Endothelial cell of umbilical vein (primary cell): ENCODE results near the gene FBXL17. TPM values are rescaled to one million over a fixed set of nuclear protein-coding genes. Genes with fewer than 3 reads are reported as not detected.
A peak's percentile ranks its signal among the peaks of the same experiment; 100 is the strongest.

Experiments used
- BruUV-seq: library from RNA; stranded (reverse); fragments of 400-500 nt; replicated peaks from 2 replicates; lab custom pipeline; 2021; lab: Mats Ljungman, UMichigan
- CTCF ChIA-PET: fragments of 300-600, 350-600 bp; sonication (Branson Sonifier 250); formaldehyde crosslinking; loops from one replicate; lab custom pipeline; 2021; ENCODE audit warnings: antibody characterized with exemption, inconsistent platforms; lab: Charles Lee
- POLR2A ChIA-PET: fragments of 300-600, 350-600 bp; sonication (Branson Sonifier 250); formaldehyde crosslinking; loops from one replicate; lab custom pipeline; 2021; ENCODE audit warnings: antibody characterized with exemption, inconsistent platforms; lab: Charles Lee
- DNase-seq: peaks from one replicate; pipeline ENCODE4 v3.0.0-alpha.2; 2011; ENCODE audit warnings: low read depth, low spot score
- FAIRE-seq: peaks from 2 replicates; lab custom pipeline; 2011; peaks lifted over from hg19 to GRCh38; lab: Jason Lieb, UNC
- H2AFZ ChIP-seq: 2 replicates; pipeline ENCODE4 v1.6.0; 2012; ENCODE audit warnings: low read depth, low read length, control low read depth, inconsistent platforms
- H3K27ac ChIP-seq: 2 replicates; pipeline ENCODE4 v1.5.1; 2011; ENCODE audit warnings: low read depth, mild to moderate bottlenecking, control low read depth, low read length, moderate library complexity; ENCODE audit not compliant: insufficient read depth
- H3K27me3 ChIP-seq, 2 experiments: 2 replicates each; pipeline versions ENCODE4 v1.6.0 to v1.6.1; 2011; ENCODE audit warnings: low read length in 2 of 2, mixed read lengths in 1 of 2; ENCODE audit not compliant: control insufficient read depth in 2 of 2, insufficient read depth in 2 of 2
- H3K36me3 ChIP-seq, 2 experiments: 2 replicates in 1 of 2; 3 replicates in 1 of 2; pipeline ENCODE4 v1.5.1; 2011; ENCODE audit warnings: low read length in 2 of 2, mild to moderate bottlenecking in 1 of 2, moderate library complexity in 1 of 2; ENCODE audit not compliant: control insufficient read depth in 2 of 2, insufficient read depth in 2 of 2; ENCODE audit errors: extremely low read depth in 1 of 2
- H3K4me1 ChIP-seq: 3 replicates; pipeline ENCODE4 v1.5.1; 2011; ENCODE audit warnings: mild to moderate bottlenecking, low read length; ENCODE audit not compliant: control insufficient read depth, insufficient read depth; ENCODE audit errors: extremely low read depth
- H3K4me2 ChIP-seq: 2 replicates; pipeline ENCODE4 v1.6.1; 2011; ENCODE audit warnings: low read length, control low read depth, mixed read lengths; ENCODE audit not compliant: insufficient read depth
- H3K4me3 ChIP-seq, 3 experiments: fragments of 200-600 bp in 1 of 3; sonication (generic), shearing (Covaris generic) in 1 of 3; replicated peaks in 1 of 3; 2 replicates each; pipeline ENCODE4 v1.5.1; 2011 to 2016; ENCODE audit warnings: control low read depth in 3 of 3, low read length in 3 of 3, mild to moderate bottlenecking in 2 of 3, inconsistent platforms in 1 of 3, low read depth in 1 of 3, moderate library complexity in 1 of 3; ENCODE audit not compliant: insufficient read depth in 1 of 3
- H3K79me2 ChIP-seq: 2 replicates; pipeline ENCODE4 v1.6.0; 2012; ENCODE audit warnings: low read length, inconsistent platforms; ENCODE audit not compliant: control insufficient read depth, insufficient read depth
- H3K9ac ChIP-seq: replicated peaks from 2 replicates; pipeline ENCODE3; 2011; ENCODE audit warnings: low read length, control low read depth; ENCODE audit not compliant: insufficient read depth; ENCODE audit errors: extremely low read depth
- H3K9me1 ChIP-seq: replicated peaks from 3 replicates; pipeline ENCODE4 v1.6.0; 2011; ENCODE audit warnings: mild to moderate bottlenecking, low read length; ENCODE audit not compliant: control insufficient read depth, insufficient read depth; ENCODE audit errors: extremely low read depth
- H3K9me3 ChIP-seq: replicated peaks from 2 replicates; pipeline ENCODE4 v1.5.1; 2012; ENCODE audit warnings: low read length, inconsistent platforms; ENCODE audit not compliant: control insufficient read depth, insufficient read depth
- H4K20me1 ChIP-seq: replicated peaks from 2 replicates; pipeline ENCODE3; 2011; ENCODE audit warnings: mild to moderate bottlenecking, low read length; ENCODE audit not compliant: control insufficient read depth, insufficient read depth; ENCODE audit errors: extremely low read depth
- CTCF ChIP-seq, 2 donors: IDR thresholded peaks; 1 replicate in 1 of 2; 2 replicates in 1 of 2; pipeline ENCODE4 v1.5.1; 2011; ENCODE audit warnings: low read length in 2 of 2, mild to moderate bottlenecking in 2 of 2, moderate library complexity in 2 of 2, control low read depth in 1 of 2, inconsistent platforms in 1 of 2, low read depth in 1 of 2; ENCODE audit not compliant: insufficient read depth in 1 of 2; ENCODE audit errors: extremely low read depth in 1 of 2
- EZH2 ChIP-seq: IDR thresholded peaks from 2 replicates; pipeline ENCODE4 v1.6.1; 2012; ENCODE audit warnings: borderline replicate concordance, low read depth, mild to moderate bottlenecking, moderate library complexity, low read length, inconsistent platforms; ENCODE audit not compliant: severe bottlenecking
- FOS ChIP-seq: IDR thresholded peaks from 2 replicates; pipeline ENCODE4 v1.6.1; 2011; ENCODE audit warnings: mild to moderate bottlenecking, low read length, moderate library complexity, borderline replicate concordance; ENCODE audit not compliant: insufficient read depth
- GATA2 ChIP-seq: IDR thresholded peaks from 2 replicates; pipeline ENCODE4 v1.7.0; 2011; ENCODE audit warnings: low read depth, mild to moderate bottlenecking, moderate library complexity, mixed read lengths, low read length; ENCODE audit not compliant: insufficient read length, insufficient read depth
- MYC ChIP-seq: IDR thresholded peaks from one replicate; pipeline ENCODE4 v1.6.1; 2011; ENCODE audit warnings: mild to moderate bottlenecking, low read depth, low read length
- POLR2A ChIP-seq: IDR thresholded peaks from 2 replicates; pipeline ENCODE4 v1.6.1; 2012; ENCODE audit warnings: low read depth, mild to moderate bottlenecking, control low read depth, low read length
- POLR2AphosphoS5 ChIP-seq: IDR thresholded peaks from 2 replicates; pipeline ENCODE4 v1.6.1; 2012; ENCODE audit warnings: low read depth, mild to moderate bottlenecking, control low read depth, low read length, moderate library complexity; ENCODE audit not compliant: insufficient read depth
- dilution Hi-C: fragments of 300-500 bp; cut with MboI; formaldehyde crosslinking; loops from one replicate; pipeline ENCODE4 v1.15.0; 2019; ENCODE audit warnings: low sequenced_read_pairs; ENCODE audit not compliant: extremely low pct_ligation_motif_present
- intact Hi-C: fragments of 100-400 bp; cut with micrococcal nuclease; formaldehyde crosslinking; loops from one replicate; pipeline ENCODE4 v1.10.0; 2022
- polyA plus RNA-seq, 4 experiments: library from polyadenylated mRNA; depleted of rRNA in 3 of 4; stranded (reverse) in 3 of 4; unstranded in 1 of 4; fragments of >200 nt; gene quantifications; 2 replicates each; pipeline versions ENCODE4 v1.2.1 to v1.2.3, GENCODE V29; 2011 to 2012; ENCODE audit warnings: missing spikeins in 1 of 4
- total RNA-seq: library from RNA; stranded (reverse); gene quantifications from 2 replicates; pipeline ENCODE4 v1.2.3, GENCODE V29; 2021

The FBXL17 gene
- total and polyA plus RNA-seq, 2 donors (not counting 3 experiments of a cell fraction or from before 2014, with no cell fraction given): 2.7 to 8.8 TPM

GRCh38 chr5:108093186-108093585, 288.7 kb downstream of the FBXL17 start:
- Histone ChIP-seq H3K79me2 (no peaks in the 10 kb centered on the region), H4K20me1 (no peaks in the 10 kb centered on the region), H3K4me3 (no peak overlapping the region), H3K4me1 (no peaks in the 10 kb centered on the region), H3K9me1 (no peaks in the 10 kb centered on the region), H3K9ac (no peak overlapping the region), H3K27me3 (no peaks in the 10 kb centered on the region), H3K9me3 (no peaks in the 10 kb centered on the region), H2AFZ (no peak overlapping the region), H3K27ac (no peak overlapping the region), H3K36me3 (no peaks in the 10 kb centered on the region), H3K4me2 (no peak overlapping the region)
- FAIRE-seq (peak; percentile 69), DNase-seq (peak; percentile 31)
- ChIA-PET POLR2A (no interaction called here), CTCF (interaction anchor here (1.2 to 1.3 kb wide), 2 partner anchors 252 to 413 kb away, joined by 3 read pairs; no protein-coding TSS in a partner anchor)
- dilution Hi-C loops (no loop called here), intact Hi-C loops (no loop called here)
- TF ChIP-seq CTCF (IDR thresholded peaks at IDR 0.05; ENCODE audit: extremely low read depth in 1 of 2, insufficient read depth in 1 of 2, low read depth in 1 of 2, low read length in 2 of 2) (peak; percentile 24 to 48), MYC (no peak)
- BruUV-seq: no TSS peak

GRCh38 chr5:108090946-108091345, 291.0 kb downstream of the FBXL17 start:
- Histone ChIP-seq H4K20me1 (no peaks in the 10 kb centered on the region), H3K27ac (no peak overlapping the region), H2AFZ (no peak overlapping the region), H3K4me3 (no peak overlapping the region), H3K9me1 (no peaks in the 10 kb centered on the region), H3K27me3 (no peaks in the 10 kb centered on the region), H3K4me1 (no peaks in the 10 kb centered on the region), H3K4me2 (no peak overlapping the region), H3K36me3 (no peaks in the 10 kb centered on the region), H3K79me2 (no peaks in the 10 kb centered on the region), H3K9me3 (no peaks in the 10 kb centered on the region), H3K9ac (no peak overlapping the region)
- TF ChIP-seq POLR2A (no peak), MYC (no peak), CTCF (IDR thresholded peaks at IDR 0.05; ENCODE audit: extremely low read depth in 1 of 2, insufficient read depth in 1 of 2, low read depth in 1 of 2, low read length in 2 of 2) (no peak), GATA2 (no peak), EZH2 (no peak), POLR2AphosphoS5 (no peak), FOS (no peak)
- no peak for DNase-seq
- intact Hi-C loops (no loop called here), dilution Hi-C loops (no loop called here)
- ChIA-PET CTCF (interaction anchor here (1.7 kb wide), 1 partner anchor 10 kb away, joined by 3 read pairs; no protein-coding TSS in a partner anchor), POLR2A (no interaction called here)
- BruUV-seq: no TSS peak
- FAIRE-seq: no peak
